Neural progenitor cell (in vitro differentiated cells): ENCODE data around the gene CBLC.

ENCODE experiments used
- EZH2 ChIP-seq: fragments of 200-600 bp; sonication (generic); IDR thresholded peaks from 2 replicates; pipeline ENCODE4 v1.6.1; 2017; ENCODE audit warnings: antibody characterized with exemption, mild to moderate bottlenecking, moderate library complexity
- EZH2phosphoT487 ChIP-seq: fragments of 200-600 bp; sonication (generic); IDR thresholded peaks from 2 replicates; pipeline ENCODE4 v1.6.1; 2017; ENCODE audit warnings: antibody characterized with exemption
- TF ChIP-seq, protein P1 (sequence below): fragments of 200-600 bp; sonication (generic); IDR thresholded peaks from 2 replicates; pipeline ENCODE4 v1.5.1; 2017; ENCODE audit warnings: antibody characterized with exemption, mild to moderate bottlenecking

DNA sequence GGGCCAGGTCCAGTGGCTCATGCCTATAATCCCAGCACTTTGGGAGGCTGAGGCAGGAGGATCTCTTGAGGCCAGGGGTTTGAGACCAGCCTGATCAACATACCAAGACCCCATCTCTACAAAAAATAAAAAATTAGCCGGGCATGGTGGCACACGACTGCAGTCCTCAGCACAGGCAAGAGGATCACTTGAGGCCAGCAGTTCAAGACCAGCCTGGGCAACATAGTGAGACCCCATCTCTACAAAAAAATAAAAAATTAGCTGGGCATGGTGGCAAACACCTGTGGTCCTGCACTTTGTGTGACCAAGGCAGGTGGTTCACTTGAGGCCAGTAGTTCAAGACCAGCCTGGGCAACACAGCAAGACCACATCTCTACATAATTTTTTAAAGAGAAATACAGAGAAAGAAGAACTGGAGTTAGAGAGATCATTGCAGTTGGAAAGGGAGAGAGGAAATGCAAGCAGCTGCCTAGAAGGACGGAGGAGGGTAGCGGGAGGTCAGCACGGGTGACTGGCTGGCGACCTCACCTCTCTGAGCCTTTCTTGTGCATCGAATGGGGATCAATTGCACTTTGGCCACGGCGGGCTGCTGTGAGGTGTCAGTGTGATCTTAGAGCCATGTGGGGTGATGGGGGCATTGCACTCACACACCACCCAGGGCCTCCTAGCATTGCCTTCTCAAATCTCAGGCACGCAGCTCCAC is 45.1 kb downstream of the CBLC start:
- TF ChIP-seq EZH2: no peak
- TF ChIP-seq, protein P1, sequence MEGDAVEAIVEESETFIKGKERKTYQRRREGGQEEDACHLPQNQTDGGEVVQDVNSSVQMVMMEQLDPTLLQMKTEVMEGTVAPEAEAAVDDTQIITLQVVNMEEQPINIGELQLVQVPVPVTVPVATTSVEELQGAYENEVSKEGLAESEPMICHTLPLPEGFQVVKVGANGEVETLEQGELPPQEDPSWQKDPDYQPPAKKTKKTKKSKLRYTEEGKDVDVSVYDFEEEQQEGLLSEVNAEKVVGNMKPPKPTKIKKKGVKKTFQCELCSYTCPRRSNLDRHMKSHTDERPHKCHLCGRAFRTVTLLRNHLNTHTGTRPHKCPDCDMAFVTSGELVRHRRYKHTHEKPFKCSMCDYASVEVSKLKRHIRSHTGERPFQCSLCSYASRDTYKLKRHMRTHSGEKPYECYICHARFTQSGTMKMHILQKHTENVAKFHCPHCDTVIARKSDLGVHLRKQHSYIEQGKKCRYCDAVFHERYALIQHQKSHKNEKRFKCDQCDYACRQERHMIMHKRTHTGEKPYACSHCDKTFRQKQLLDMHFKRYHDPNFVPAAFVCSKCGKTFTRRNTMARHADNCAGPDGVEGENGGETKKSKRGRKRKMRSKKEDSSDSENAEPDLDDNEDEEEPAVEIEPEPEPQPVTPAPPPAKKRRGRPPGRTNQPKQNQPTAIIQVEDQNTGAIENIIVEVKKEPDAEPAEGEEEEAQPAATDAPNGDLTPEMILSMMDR: no peak
- TF ChIP-seq EZH2phosphoT487: no peak
